ENCODE results near the gene PITPNC1.

PITPNC1 gene

DNA sequence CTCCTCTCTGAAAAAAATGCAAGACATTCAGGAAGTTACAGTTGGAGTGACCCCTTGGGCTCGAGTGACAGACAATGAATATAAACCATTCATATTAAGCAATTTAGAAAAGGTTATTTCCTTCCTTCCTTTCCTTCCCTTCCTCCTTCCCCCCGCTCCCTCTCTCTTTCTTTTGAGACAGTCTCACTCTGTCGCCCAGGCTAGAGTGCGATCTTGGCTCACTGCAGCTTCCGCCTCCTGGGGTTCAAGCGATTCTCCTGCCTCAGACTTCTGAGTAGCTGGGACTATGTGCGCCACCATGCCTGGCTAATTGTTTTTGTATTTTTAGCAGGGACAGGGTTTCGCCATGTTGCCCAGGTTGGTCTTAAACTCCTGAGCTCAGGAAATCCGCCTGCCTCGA, 23.9 kb upstream of the PITPNC1 start:
- Histone ChIP-seq H3K9me3 (ENCODE audit: control insufficient read depth in 2 of 2, low read length in 2 of 2) (no peaks in the 10 kb centered on the region), H3K27me3 (ENCODE audit: control insufficient read depth in 2 of 2, insufficient read depth in 2 of 2, low read length in 2 of 2) (no peaks in the 10 kb centered on the region), H3K27ac (ENCODE audit: low read depth in 2 of 2, low read length in 2 of 2) (no peak overlapping the region), H3K4me1 (ENCODE audit: control insufficient read depth in 2 of 2, insufficient read depth in 2 of 2, low read length in 2 of 2) (no peaks in the 10 kb centered on the region), H3K9ac (ENCODE audit: low read depth in 1 of 2, low read length in 2 of 2) (no peak overlapping the region), H3K36me3 (ENCODE audit: control insufficient read depth in 2 of 2, insufficient read depth in 2 of 2, low read length in 2 of 2) (peaks cover 51 to 62% of the 10 kb centered on the region in 2 donors), H3K4me3 (ENCODE audit: low read length in 2 of 2) (no peak overlapping the region)

- peaks cover 43 to 55% of the 10 kb centered on the region in 2 donors for H3K36me3 ChIP-seq (ENCODE audit: control insufficient read depth in 2 of 2, insufficient read depth in 2 of 2, low read length in 2 of 2)
These were observed 23.0 kb upstream of the PITPNC1 start for GRCh38 chr17:67353929-67354574.

DNA sequence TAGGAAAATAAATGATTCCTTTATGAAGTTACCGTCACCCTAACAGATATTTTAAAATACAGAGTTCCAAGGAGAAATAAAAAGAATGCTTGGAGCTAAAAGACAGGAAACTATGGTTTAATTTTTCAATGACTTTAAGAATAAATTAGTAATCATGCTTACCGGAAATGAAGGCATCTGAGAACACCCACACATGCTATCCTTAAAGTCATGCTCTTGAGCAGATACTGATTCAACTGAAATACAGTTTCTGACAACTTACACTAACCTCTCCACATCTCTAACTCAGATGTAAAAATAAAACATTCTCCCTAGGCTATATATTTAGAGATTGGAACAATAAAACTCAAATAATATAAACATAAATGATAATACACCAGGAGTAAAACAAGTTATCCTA, 18.5 kb upstream of the PITPNC1 start:
- no peak overlapping the region for H3K27ac ChIP-seq (ENCODE audit: low read depth in 2 of 2, low read length in 2 of 2)
- H3K36me3 ChIP-seq (ENCODE audit: control insufficient read depth in 2 of 2, insufficient read depth in 2 of 2, low read length in 2 of 2), result peaks cover 21 to 36% of the 10 kb centered on the region in 2 donors

More at GRCh38 chr17:67353929-67354574, 23.0 kb upstream of the PITPNC1 start:
- Histone ChIP-seq H3K27ac (ENCODE audit: low read depth in 2 of 2, low read length in 2 of 2) (no peak overlapping the region), H3K27me3 (ENCODE audit: control insufficient read depth in 2 of 2, insufficient read depth in 2 of 2, low read length in 2 of 2) (no peaks in the 10 kb centered on the region), H3K9ac (ENCODE audit: low read depth in 1 of 2, low read length in 2 of 2) (no peak overlapping the region), H3K4me3 (ENCODE audit: low read length in 2 of 2) (no peak overlapping the region), H3K9me3 (ENCODE audit: control insufficient read depth in 2 of 2, low read length in 2 of 2) (no peaks in the 10 kb centered on the region), H3K4me1 (ENCODE audit: control insufficient read depth in 2 of 2, insufficient read depth in 2 of 2, low read length in 2 of 2) (no peaks in the 10 kb centered on the region)

DNA sequence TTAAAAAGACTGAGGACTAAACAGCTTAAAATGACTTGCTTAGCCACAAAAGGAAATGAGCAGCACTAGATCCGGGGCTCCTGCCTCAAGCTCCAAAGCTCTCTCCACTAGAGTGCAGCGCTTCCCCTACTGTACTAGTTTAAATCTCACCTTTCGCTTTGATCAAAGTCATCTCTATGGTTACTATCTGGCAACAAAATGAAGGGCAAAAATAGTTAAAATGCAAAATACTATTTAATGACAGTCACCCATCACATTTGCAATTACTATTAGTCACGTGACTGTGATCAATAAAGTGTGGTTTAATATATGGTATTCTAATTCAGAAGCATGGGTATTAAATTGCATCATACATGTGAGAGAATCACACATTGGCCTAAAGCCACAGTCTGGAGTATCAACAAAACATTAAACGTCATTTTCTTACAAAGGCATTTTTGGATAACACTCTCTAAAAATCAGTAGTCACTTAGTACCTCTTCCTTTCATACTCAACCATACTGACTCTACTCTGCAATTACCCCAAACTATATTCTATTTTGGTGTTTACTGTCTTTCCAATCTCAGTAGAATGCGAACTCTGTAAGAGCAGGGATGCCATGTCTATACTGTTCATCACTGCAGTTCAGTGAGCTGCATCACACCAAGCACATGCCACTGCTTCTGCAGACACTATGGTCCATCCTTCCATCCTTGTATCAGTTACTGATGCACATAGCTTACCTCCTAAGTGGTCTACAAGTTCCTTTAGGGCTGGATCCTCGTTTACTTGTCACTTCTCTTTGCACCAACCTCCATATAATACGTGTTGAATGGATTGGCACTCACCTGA, 16.9 kb upstream of the PITPNC1 start:
- peaks cover 15 to 27% of the 10 kb centered on the region in 2 donors for H3K36me3 ChIP-seq (ENCODE audit: control insufficient read depth in 2 of 2, insufficient read depth in 2 of 2, low read length in 2 of 2)
- H3K9ac ChIP-seq (ENCODE audit: low read depth in 1 of 2, low read length in 2 of 2), result no peak overlapping the region
- no peaks in the 10 kb centered on the region for H3K9me3 ChIP-seq (ENCODE audit: control insufficient read depth in 2 of 2, low read length in 2 of 2)
- no peak overlapping the region for H3K4me3 ChIP-seq (ENCODE audit: low read length in 2 of 2)
- H3K27ac ChIP-seq (ENCODE audit: low read depth in 2 of 2, low read length in 2 of 2), result no peak overlapping the region
- H3K4me1 ChIP-seq (ENCODE audit: control insufficient read depth in 2 of 2, insufficient read depth in 2 of 2, low read length in 2 of 2), result peaks cover 7 to 10% of the 10 kb centered on the region in 2 donors
- H3K27me3 ChIP-seq (ENCODE audit: control insufficient read depth in 2 of 2, insufficient read depth in 2 of 2, low read length in 2 of 2), result no peaks in the 10 kb centered on the region

More for the DNA sequence above, 18.5 kb upstream of the PITPNC1 start:
- Histone ChIP-seq H3K9ac (ENCODE audit: low read depth in 1 of 2, low read length in 2 of 2) (no peak overlapping the region), H3K4me3 (ENCODE audit: low read length in 2 of 2) (no peak overlapping the region), H3K4me1 (ENCODE audit: control insufficient read depth in 2 of 2, insufficient read depth in 2 of 2, low read length in 2 of 2) (no peaks in the 10 kb centered on the region), H3K9me3 (ENCODE audit: control insufficient read depth in 2 of 2, low read length in 2 of 2) (no peaks in the 10 kb centered on the region), H3K27me3 (ENCODE audit: control insufficient read depth in 2 of 2, insufficient read depth in 2 of 2, low read length in 2 of 2) (no peaks in the 10 kb centered on the region)

DNA sequence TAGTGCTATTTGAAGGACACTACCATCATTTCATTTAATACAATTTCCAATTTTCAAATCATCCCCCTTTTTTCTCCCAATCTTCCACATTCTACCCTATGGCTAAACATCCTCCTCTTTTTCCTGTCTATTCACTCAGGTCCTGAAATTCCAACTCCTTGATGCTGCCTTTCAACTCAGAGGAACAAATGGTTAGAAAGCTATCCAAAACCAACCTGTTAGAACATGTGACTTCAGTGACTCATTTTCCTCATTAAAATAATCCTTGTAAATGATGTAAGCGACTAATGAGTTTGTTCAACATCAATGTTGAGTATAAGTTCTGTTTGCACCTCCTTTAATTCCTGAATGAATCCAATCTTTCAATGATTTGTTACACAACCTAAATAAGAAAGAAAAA, 16.2 kb upstream of the PITPNC1 start:
- peaks cover 12 to 24% of the 10 kb centered on the region in 2 donors for H3K36me3 ChIP-seq (ENCODE audit: control insufficient read depth in 2 of 2, insufficient read depth in 2 of 2, low read length in 2 of 2)
- H3K27ac ChIP-seq (ENCODE audit: low read depth in 2 of 2, low read length in 2 of 2), result no peak overlapping the region
- H3K9me3 ChIP-seq (ENCODE audit: control insufficient read depth in 2 of 2, low read length in 2 of 2), result no peaks in the 10 kb centered on the region
- no peaks in the 10 kb centered on the region for H3K27me3 ChIP-seq (ENCODE audit: control insufficient read depth in 2 of 2, insufficient read depth in 2 of 2, low read length in 2 of 2)
- H3K9ac ChIP-seq (ENCODE audit: low read depth in 1 of 2, low read length in 2 of 2), result no peak overlapping the region
- peaks cover 10 to 13% of the 10 kb centered on the region in 2 donors for H3K4me1 ChIP-seq (ENCODE audit: control insufficient read depth in 2 of 2, insufficient read depth in 2 of 2, low read length in 2 of 2)
- H3K4me3 ChIP-seq (ENCODE audit: low read length in 2 of 2), result no peak overlapping the region

DNA sequence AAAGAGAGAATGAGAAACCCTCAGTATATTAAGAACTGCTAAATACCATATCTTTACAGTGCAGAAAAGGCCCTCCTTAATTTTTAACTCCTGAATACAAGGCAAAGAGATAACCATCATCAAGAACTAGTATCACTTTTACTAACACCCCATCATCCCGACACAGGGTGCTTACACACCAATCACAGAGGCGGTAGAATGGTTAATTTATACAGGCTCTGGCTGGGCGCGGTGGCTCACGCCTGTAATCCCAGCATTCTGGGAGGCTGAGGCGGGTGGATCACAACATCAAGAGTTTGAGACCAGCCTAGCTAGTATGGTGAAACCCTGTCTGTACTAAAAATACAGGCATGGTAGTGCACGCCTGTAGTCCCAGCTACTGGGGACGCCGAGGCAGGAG, 14.9 kb upstream of the PITPNC1 start:
- H3K4me1 ChIP-seq (ENCODE audit: control insufficient read depth in 2 of 2, insufficient read depth in 2 of 2, low read length in 2 of 2), result peaks cover 10 to 13% of the 10 kb centered on the region in 2 donors
- peaks cover 10 to 17% of the 10 kb centered on the region in 2 donors for H3K36me3 ChIP-seq (ENCODE audit: control insufficient read depth in 2 of 2, insufficient read depth in 2 of 2, low read length in 2 of 2)
- no peak overlapping the region for H3K27ac ChIP-seq (ENCODE audit: low read depth in 2 of 2, low read length in 2 of 2)
- no peaks in the 10 kb centered on the region for H3K9me3 ChIP-seq (ENCODE audit: control insufficient read depth in 2 of 2, low read length in 2 of 2)
- H3K4me3 ChIP-seq (ENCODE audit: low read length in 2 of 2), result no peak overlapping the region
- no peaks in the 10 kb centered on the region for H3K27me3 ChIP-seq (ENCODE audit: control insufficient read depth in 2 of 2, insufficient read depth in 2 of 2, low read length in 2 of 2)
- no peak overlapping the region for H3K9ac ChIP-seq (ENCODE audit: low read depth in 1 of 2, low read length in 2 of 2)

- Histone ChIP-seq H3K27ac (ENCODE audit: low read depth in 2 of 2, low read length in 2 of 2) (peak overlapping the region in 1 of 2 donors; percentile 89), H3K36me3 (ENCODE audit: control insufficient read depth in 2 of 2, insufficient read depth in 2 of 2, low read length in 2 of 2) (peaks cover 10 to 11% of the 10 kb centered on the region in 2 donors), H3K4me1 (ENCODE audit: control insufficient read depth in 2 of 2, insufficient read depth in 2 of 2, low read length in 2 of 2) (peaks cover 10 to 13% of the 10 kb centered on the region in 2 donors), H3K9ac (ENCODE audit: low read depth in 1 of 2, low read length in 2 of 2) (peak overlapping the region; percentile 63 to 94), H3K27me3 (ENCODE audit: control insufficient read depth in 2 of 2, insufficient read depth in 2 of 2, low read length in 2 of 2) (no peaks in the 10 kb centered on the region), H3K9me3 (ENCODE audit: control insufficient read depth in 2 of 2, low read length in 2 of 2) (no peaks in the 10 kb centered on the region), H3K4me3 (ENCODE audit: low read length in 2 of 2) (peak overlapping the region; percentile 78 to 85)
These were observed 12.0 kb upstream of the PITPNC1 start for GRCh38 chr17:67364847-67365737.

GRCh38 chr17:67365738-67366192, 11.3 kb upstream of the PITPNC1 start:
- Histone ChIP-seq H3K36me3 (ENCODE audit: control insufficient read depth in 2 of 2, insufficient read depth in 2 of 2, low read length in 2 of 2) (peaks cover 4 to 5% of the 10 kb centered on the region in 2 donors), H3K27me3 (ENCODE audit: control insufficient read depth in 2 of 2, insufficient read depth in 2 of 2, low read length in 2 of 2) (no peaks in the 10 kb centered on the region), H3K4me1 (ENCODE audit: control insufficient read depth in 2 of 2, insufficient read depth in 2 of 2, low read length in 2 of 2) (peaks cover 10 to 13% of the 10 kb centered on the region in 2 donors)

DNA sequence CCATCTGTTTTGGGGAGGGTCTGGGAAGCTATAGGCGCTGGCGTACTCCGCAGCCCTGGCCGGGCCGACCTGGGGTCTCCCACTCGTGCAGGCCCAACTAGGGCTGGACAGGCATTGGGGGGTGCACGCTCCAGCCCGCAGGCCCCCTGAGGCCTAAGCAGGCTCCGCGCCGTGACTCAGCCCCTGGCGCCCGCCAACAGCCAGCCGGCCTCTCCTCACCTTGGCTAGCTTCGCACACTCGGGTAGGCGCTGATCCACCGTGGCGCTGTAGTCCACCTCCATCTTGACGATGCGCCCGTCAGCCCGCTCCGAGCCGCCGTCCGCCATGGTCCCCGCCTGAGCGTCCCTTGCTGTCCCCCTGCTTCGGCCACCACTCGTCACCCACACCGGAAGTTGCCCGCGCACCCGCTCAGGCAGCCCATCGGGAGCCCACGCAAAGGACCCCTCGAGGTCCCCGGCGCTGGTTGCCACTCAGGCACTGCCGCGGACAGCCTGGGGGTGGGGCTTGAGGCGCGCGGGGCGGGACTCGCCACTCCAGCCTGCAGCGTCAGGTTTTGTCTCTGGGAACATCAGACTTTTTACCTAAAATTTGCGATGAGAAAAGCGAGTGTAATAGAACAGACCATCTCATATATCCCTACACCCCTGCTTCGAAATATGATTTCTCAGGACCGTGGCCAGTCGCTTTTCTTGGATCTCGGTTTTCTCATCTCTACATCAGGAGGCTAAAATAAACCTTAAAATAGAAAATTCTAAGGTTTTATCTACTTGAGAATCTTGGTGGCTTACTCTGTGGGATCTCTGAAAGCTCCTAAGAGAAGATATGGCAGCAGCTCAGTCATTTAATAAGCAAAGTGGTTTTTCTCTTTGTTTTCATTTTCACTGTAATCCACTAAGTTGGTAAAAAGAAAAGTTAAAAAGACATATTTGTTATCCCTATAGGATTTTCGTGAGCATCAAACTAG, 10.6 kb upstream of the PITPNC1 start, which contains the start of gene PSMD12:
Gene PSMD12 (minus strand): TSS at position 385 of the 965 bp plus-strand sequence. CDS start 58 bp downstream, at position 327.
- Histone ChIP-seq H3K27me3 (ENCODE audit: control insufficient read depth in 2 of 2, insufficient read depth in 2 of 2, low read length in 2 of 2) (no peaks in the 10 kb centered on the region), H3K9ac (ENCODE audit: low read depth in 1 of 2, low read length in 2 of 2) (peak within 1 kb of the TSS; percentile 63 to 94), H3K36me3 (ENCODE audit: control insufficient read depth in 2 of 2, insufficient read depth in 2 of 2, low read length in 2 of 2) (peaks cover 3 to 4% of the 10 kb centered on the region in 2 donors), H3K27ac (ENCODE audit: low read depth in 2 of 2, low read length in 2 of 2) (peak within 1 kb of the TSS; percentile 85 to 89), H3K4me1 (ENCODE audit: control insufficient read depth in 2 of 2, insufficient read depth in 2 of 2, low read length in 2 of 2) (peaks cover 10 to 13% of the 10 kb centered on the region in 2 donors), H3K4me3 (ENCODE audit: low read length in 2 of 2) (peak within 1 kb of the TSS; percentile 78 to 85), H3K9me3 (ENCODE audit: control insufficient read depth in 2 of 2, low read length in 2 of 2) (no peaks in the 10 kb centered on the region)

More at GRCh38 chr17:67365738-67366192, 11.3 kb upstream of the PITPNC1 start:
- H3K9me3 ChIP-seq (ENCODE audit: control insufficient read depth in 2 of 2, low read length in 2 of 2), result no peaks in the 10 kb centered on the region
- H3K4me3 ChIP-seq (ENCODE audit: low read length in 2 of 2), result peak overlapping the region; percentile 78 to 85
- H3K27ac ChIP-seq (ENCODE audit: low read depth in 2 of 2, low read length in 2 of 2), result peak overlapping the region; percentile 85 to 89
- peak overlapping the region; percentile 63 to 94 for H3K9ac ChIP-seq (ENCODE audit: low read depth in 1 of 2, low read length in 2 of 2)
